HCT116 (cell line): ENCODE data around the gene ARFGEF3. TPM values are rescaled to one million over a fixed set of nuclear protein-coding genes. Genes with fewer than 3 reads are reported as not detected.

Source experiments
- ATAC-seq: fragments of 200-7000 bp; cut with Tn5 transposase; 2 replicates; pipeline ENCODE4 v1.9.1; 2020; ENCODE audit warnings: mild to moderate bottlenecking, moderate library complexity
- BruUV-seq: library from RNA; stranded (reverse); fragments of 400-500 nt; replicated peaks from 2 replicates; lab custom pipeline; 2021; lab: Mats Ljungman, UMichigan
- CTCF ChIA-PET: fragments of 300-600 bp; sonication (Branson Sonifier 250); formaldehyde crosslinking; loops from one replicate; lab custom pipeline; 2021; ENCODE audit warnings: antibody characterized with exemption; lab: Charles Lee
- POLR2A ChIA-PET: fragments of 300-600, 350-600 bp; sonication (Branson Sonifier 250); formaldehyde crosslinking; loops from one replicate; lab custom pipeline; 2021; ENCODE audit warnings: antibody characterized with exemption; lab: Charles Lee
- RAD21 ChIA-PET, 2 experiments: fragments of 300-600 bp; sonication (Branson Sonifier 250); formaldehyde crosslinking; loops; one replicate each; lab custom pipeline; 2023; ENCODE audit warnings: low total read pairs in 2 of 2; ENCODE audit not compliant: uncharacterized antibody in 2 of 2, unreplicated experiment in 2 of 2, low non-redundant PET in 1 of 2; lab: Charles Lee
- DNase-seq: peaks from one replicate; pipeline ENCODE4 v3.0.0-alpha.2; 2010; ENCODE audit warnings: low read depth, low spot score
- H2AFZ ChIP-seq: fragments of 200-600 bp; shearing (Covaris generic), sonication (generic); 2 replicates; pipeline ENCODE4 v1.6.1; 2017; ENCODE audit warnings: low read depth, mixed run types, mixed read lengths, antibody characterized with exemption, low read length; ENCODE audit not compliant: poor library complexity, severe bottlenecking
- H3K27ac ChIP-seq: 2 replicates; pipeline ENCODE4 v1.5.1; 2012; ENCODE audit warnings: low read depth, low read length
- H3K27me3 ChIP-seq: fragments of 200-600 bp; sonication (generic); 2 replicates; pipeline ENCODE4 v1.6.1; 2016; ENCODE audit warnings: mixed run types, low read length, mixed read lengths; ENCODE audit not compliant: insufficient read depth
- H3K36me3 ChIP-seq, 2 experiments: fragments of 200-500 bp in 1 of 2; fragments of 200-600 bp in 1 of 2; sonication (Bioruptor generic) in 1 of 2; sonication (generic) in 1 of 2; 2 replicates each; pipeline versions ENCODE4 v1.5.1 to v1.6.1; 2014 to 2016; ENCODE audit warnings: low read length in 2 of 2, inconsistent platforms in 1 of 2, mixed read lengths in 1 of 2, mixed run types in 1 of 2; ENCODE audit not compliant: insufficient read depth in 2 of 2, control insufficient read depth in 1 of 2
- H3K4me1 ChIP-seq, 2 experiments: fragments of 200-600 bp in 1 of 2; sonication (generic) in 1 of 2; 2 replicates each; pipeline versions ENCODE4 v1.5.1 to v1.6.1; 2012 to 2017; ENCODE audit warnings: low read length in 2 of 2, inconsistent platforms in 1 of 2, mild to moderate bottlenecking in 1 of 2, mixed read lengths in 1 of 2, mixed run types in 1 of 2, moderate library complexity in 1 of 2; ENCODE audit not compliant: insufficient read depth in 2 of 2, control insufficient read depth in 1 of 2
- H3K4me2 ChIP-seq: fragments of 200-600 bp; sonication (generic); 2 replicates; pipeline ENCODE4 v1.6.1; 2017; ENCODE audit warnings: mixed run types, low read length, mixed read lengths
- H3K4me3 ChIP-seq, 2 experiments: fragments of 200-600 bp in 1 of 2; sonication (generic) in 1 of 2; replicated peaks in 1 of 2; 2 replicates each; pipeline ENCODE4 v1.5.1; 2011 to 2016; ENCODE audit warnings: low read length in 2 of 2, control low read depth in 1 of 2, low read depth in 1 of 2, mild to moderate bottlenecking in 1 of 2, mixed read lengths in 1 of 2, mixed run types in 1 of 2
- H3K79me2 ChIP-seq: fragments of 200-600 bp; sonication (generic); 2 replicates; pipeline ENCODE4 v1.6.1; 2017; ENCODE audit warnings: mild to moderate bottlenecking, mixed run types, low read length, moderate library complexity, mixed read lengths; ENCODE audit not compliant: insufficient read depth
- H3K9ac ChIP-seq: fragments of 200-600 bp; sonication (generic); 2 replicates; pipeline ENCODE4 v1.6.1; 2016; ENCODE audit warnings: low read length, mixed read lengths
- H3K9me2 ChIP-seq: fragments of 200-600 bp; sonication (generic), shearing (Covaris generic); 2 replicates; pipeline ENCODE4 v1.6.1; 2017; ENCODE audit warnings: mixed run types, mild to moderate bottlenecking, moderate library complexity; ENCODE audit not compliant: insufficient read depth
- H3K9me3 ChIP-seq, 2 experiments: fragments of 200-500 bp in 1 of 2; fragments of 200-600 bp in 1 of 2; sonication (Bioruptor generic) in 1 of 2; sonication (generic) in 1 of 2; 2 replicates each; pipeline ENCODE4 v1.6.1; 2014 to 2017; ENCODE audit warnings: low read length in 2 of 2, mixed read lengths in 2 of 2, inconsistent platforms in 1 of 2, low read depth in 1 of 2, mild to moderate bottlenecking in 1 of 2, mixed run types in 1 of 2, moderate library complexity in 1 of 2; ENCODE audit not compliant: control insufficient read depth in 1 of 2, insufficient read depth in 1 of 2
- H4K20me1 ChIP-seq: fragments of 200-600 bp; sonication (generic), shearing (Covaris generic); 2 replicates; pipeline ENCODE4 v1.6.1; 2017; ENCODE audit warnings: mixed run types, mild to moderate bottlenecking, moderate library complexity; ENCODE audit not compliant: insufficient read depth
- CEBPB ChIP-seq: IDR thresholded peaks from 2 replicates; pipeline ENCODE4 v1.6.1; 2012; ENCODE audit warnings: low read depth
- EGR1 ChIP-seq: IDR thresholded peaks from 2 replicates; pipeline ENCODE4 v1.6.1; 2012; ENCODE audit warnings: low read depth
- ELF1 ChIP-seq: IDR thresholded peaks from 2 replicates; pipeline ENCODE4 v1.6.1; 2012; ENCODE audit warnings: low read depth, borderline replicate concordance
- EZH2 ChIP-seq: fragments of 200-600 bp; sonication (generic); IDR thresholded peaks from 2 replicates; pipeline ENCODE4 v1.6.1; 2017; ENCODE audit warnings: antibody characterized with exemption, mixed run types
- POLR2A ChIP-seq: IDR thresholded peaks from 2 replicates; pipeline ENCODE4 v1.7.0; 2011; ENCODE audit warnings: borderline replicate concordance; ENCODE audit not compliant: insufficient read depth, insufficient read length; ENCODE audit errors: extremely low read depth
- POLR2AphosphoS5 ChIP-seq: IDR thresholded peaks from 2 replicates; pipeline ENCODE4 v1.6.1; 2011; ENCODE audit warnings: mild to moderate bottlenecking, low read depth, low read length, moderate library complexity
- SIN3A ChIP-seq: IDR thresholded peaks from 2 replicates; pipeline ENCODE4 v1.6.1; 2012; ENCODE audit warnings: low read depth
- SP1 ChIP-seq: IDR thresholded peaks from 2 replicates; pipeline ENCODE4 v1.6.1; 2012; ENCODE audit warnings: low read depth
- SRF ChIP-seq: IDR thresholded peaks from 2 replicates; pipeline ENCODE4 v1.6.1; 2012; ENCODE audit warnings: low read depth
- TCF7L2 ChIP-seq: IDR thresholded peaks from 2 replicates; pipeline ENCODE4 v1.7.0; 2011; ENCODE audit warnings: borderline replicate concordance, inconsistent platforms; ENCODE audit not compliant: insufficient read depth, insufficient read length; ENCODE audit errors: extremely low read depth
- YY1 ChIP-seq: IDR thresholded peaks from 2 replicates; pipeline ENCODE4 v1.6.1; 2011; ENCODE audit warnings: low read length, low read depth, moderate library complexity, mild to moderate bottlenecking; ENCODE audit not compliant: insufficient replicate concordance; ENCODE audit errors: extremely low read depth
- ZFX ChIP-seq: fragments of 450-650 bp; IDR thresholded peaks from 2 replicates; pipeline ENCODE4 v1.6.1; 2017
- intact Hi-C: fragments of 100-400 bp; cut with micrococcal nuclease; formaldehyde crosslinking; loops from 2 replicates; pipeline ENCODE4 v1.10.0; 2022
- total RNA-seq: library from RNA; stranded (reverse); gene quantifications from one replicate; pipeline ENCODE4 v1.2.1, GENCODE V29; 2021; ENCODE audit not compliant: unreplicated experiment
- TF ChIP-seq, protein P1 (sequence below): IDR thresholded peaks from 2 replicates; pipeline ENCODE4 v1.6.1; 2012
- TF ChIP-seq, protein P2 (sequence below): IDR thresholded peaks from 2 replicates; pipeline ENCODE4 v1.6.1; 2012; ENCODE audit warnings: low read depth
- TF ChIP-seq, protein P3 (sequence below), 3 experiments: fragments of 200-600 bp in 1 of 3; sonication (generic) in 1 of 3; IDR thresholded peaks in 2 of 3; conservative IDR thresholded peaks in 1 of 3; 2 replicates each; pipeline ENCODE4 v1.5.1; 2012 to 2017; ENCODE audit warnings: low read depth in 2 of 3, low read length in 2 of 3, antibody characterized with exemption in 1 of 3, borderline replicate concordance in 1 of 3, control low read depth in 1 of 3, mild to moderate bottlenecking in 1 of 3, mixed read lengths in 1 of 3, mixed run types in 1 of 3, moderate library complexity in 1 of 3; ENCODE audit not compliant: insufficient read depth in 1 of 3

Gene ARFGEF3
- total RNA-seq, 1 experiment from 2014 or later: 3.8 TPM

DNA sequence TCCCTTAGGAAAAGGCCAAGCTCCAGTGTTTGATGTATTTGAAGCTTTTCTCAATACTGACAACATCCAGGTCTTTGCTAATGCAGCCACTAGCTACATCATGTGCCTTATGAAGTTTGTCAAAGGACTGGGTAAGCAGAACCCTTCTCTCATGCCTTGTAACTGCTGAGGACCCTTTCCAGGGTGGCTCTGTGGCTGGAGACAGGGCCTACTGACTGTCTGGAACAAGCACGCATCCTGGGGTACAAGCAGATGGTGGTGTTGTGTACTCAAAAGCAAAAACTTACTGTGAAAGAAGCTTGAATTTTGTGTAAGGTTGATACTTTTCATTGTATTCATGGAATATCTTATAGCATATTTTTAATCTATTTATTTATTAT, 147.0 kb downstream of the ARFGEF3 start:
- no peaks in the 10 kb centered on the region for H3K36me3 ChIP-seq
- TF ChIP-seq POLR2A (no peak), POLR2AphosphoS5 (no peak), EZH2 (no peak), TCF7L2 (no peak), SRF (no peak), SIN3A (no peak), SP1 (no peak), ZFX (no peak), YY1 (no peak), CEBPB (no peak)
- TF ChIP-seq, protein P1, sequence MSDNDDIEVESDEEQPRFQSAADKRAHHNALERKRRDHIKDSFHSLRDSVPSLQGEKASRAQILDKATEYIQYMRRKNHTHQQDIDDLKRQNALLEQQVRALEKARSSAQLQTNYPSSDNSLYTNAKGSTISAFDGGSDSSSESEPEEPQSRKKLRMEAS: no peak
- TF ChIP-seq, all 23 proteins: peak for 0
- Histone ChIP-seq H3K4me1 (no peaks in the 10 kb centered on the region), H3K4me3 (no peak overlapping the region), H3K9ac (no peak overlapping the region), H3K4me2 (no peak overlapping the region), H3K27me3 (no peaks in the 10 kb centered on the region), H3K9me2 (no peaks in the 10 kb centered on the region), H3K79me2 (no peaks in the 10 kb centered on the region), H3K27ac (no peak overlapping the region), H2AFZ (no peak overlapping the region), H3K9me3 (no peaks in the 10 kb centered on the region), H4K20me1 (no peaks in the 10 kb centered on the region)
- no peak for DNase-seq
- intact Hi-C loops: no loop called here
- no peak for ATAC-seq
- CTCF ChIA-PET: interaction anchor here (1.3 kb wide), 1 partner anchor 21 kb away, joined by 4 read pairs; no protein-coding TSS in a partner anchor
- POLR2A ChIA-PET: no interaction called here
- BruUV-seq: no TSS peak
- RAD21 ChIA-PET: no interaction called here

DNA sequence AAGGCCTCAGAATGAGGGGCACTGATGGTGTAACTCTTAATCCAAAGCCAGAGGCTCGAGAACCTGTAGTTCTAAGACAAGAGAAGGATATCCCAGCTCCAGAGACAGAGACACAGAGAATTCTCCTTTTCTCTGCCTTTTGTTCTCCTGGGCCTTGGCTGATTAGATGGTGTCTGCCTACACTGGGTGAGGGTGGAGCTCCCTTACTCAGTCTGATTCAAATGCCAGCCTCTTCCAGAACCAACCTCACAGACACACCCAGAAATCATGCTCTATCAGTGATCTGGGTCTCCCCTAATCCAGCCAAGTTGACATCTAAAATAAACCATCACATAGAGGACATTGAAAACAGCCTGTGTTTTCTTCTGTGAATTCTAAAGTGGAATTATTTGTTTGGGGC, 148.0 kb downstream of the ARFGEF3 start:
- ATAC-seq: no peak
- no peak overlapping the region for H3K9ac ChIP-seq
- no peak overlapping the region for H3K27ac ChIP-seq
- no peaks in the 10 kb centered on the region for H3K36me3 ChIP-seq
- RAD21 ChIA-PET: no interaction called here
- DNase-seq: no peak
- no peak overlapping the region for H3K4me2 ChIP-seq
- POLR2A ChIA-PET: no interaction called here
- no peaks in the 10 kb centered on the region for H4K20me1 ChIP-seq
- CTCF ChIA-PET: no interaction called here
- no peaks in the 10 kb centered on the region for H3K79me2 ChIP-seq
- no peak overlapping the region for H2AFZ ChIP-seq
- intact Hi-C loops: no loop called here
- no peaks in the 10 kb centered on the region for H3K27me3 ChIP-seq
- H3K4me3 ChIP-seq: no peak overlapping the region
- no peaks in the 10 kb centered on the region for H3K9me2 ChIP-seq
- no TSS peak for BruUV-seq
- no peaks in the 10 kb centered on the region for H3K4me1 ChIP-seq
- no peaks in the 10 kb centered on the region for H3K9me3 ChIP-seq
- TF ChIP-seq ZFX (no peak), YY1 (no peak), POLR2AphosphoS5 (no peak), ELF1 (no peak), CEBPB (no peak), EGR1 (no peak), SRF (no peak)
- TF ChIP-seq, protein P2, sequence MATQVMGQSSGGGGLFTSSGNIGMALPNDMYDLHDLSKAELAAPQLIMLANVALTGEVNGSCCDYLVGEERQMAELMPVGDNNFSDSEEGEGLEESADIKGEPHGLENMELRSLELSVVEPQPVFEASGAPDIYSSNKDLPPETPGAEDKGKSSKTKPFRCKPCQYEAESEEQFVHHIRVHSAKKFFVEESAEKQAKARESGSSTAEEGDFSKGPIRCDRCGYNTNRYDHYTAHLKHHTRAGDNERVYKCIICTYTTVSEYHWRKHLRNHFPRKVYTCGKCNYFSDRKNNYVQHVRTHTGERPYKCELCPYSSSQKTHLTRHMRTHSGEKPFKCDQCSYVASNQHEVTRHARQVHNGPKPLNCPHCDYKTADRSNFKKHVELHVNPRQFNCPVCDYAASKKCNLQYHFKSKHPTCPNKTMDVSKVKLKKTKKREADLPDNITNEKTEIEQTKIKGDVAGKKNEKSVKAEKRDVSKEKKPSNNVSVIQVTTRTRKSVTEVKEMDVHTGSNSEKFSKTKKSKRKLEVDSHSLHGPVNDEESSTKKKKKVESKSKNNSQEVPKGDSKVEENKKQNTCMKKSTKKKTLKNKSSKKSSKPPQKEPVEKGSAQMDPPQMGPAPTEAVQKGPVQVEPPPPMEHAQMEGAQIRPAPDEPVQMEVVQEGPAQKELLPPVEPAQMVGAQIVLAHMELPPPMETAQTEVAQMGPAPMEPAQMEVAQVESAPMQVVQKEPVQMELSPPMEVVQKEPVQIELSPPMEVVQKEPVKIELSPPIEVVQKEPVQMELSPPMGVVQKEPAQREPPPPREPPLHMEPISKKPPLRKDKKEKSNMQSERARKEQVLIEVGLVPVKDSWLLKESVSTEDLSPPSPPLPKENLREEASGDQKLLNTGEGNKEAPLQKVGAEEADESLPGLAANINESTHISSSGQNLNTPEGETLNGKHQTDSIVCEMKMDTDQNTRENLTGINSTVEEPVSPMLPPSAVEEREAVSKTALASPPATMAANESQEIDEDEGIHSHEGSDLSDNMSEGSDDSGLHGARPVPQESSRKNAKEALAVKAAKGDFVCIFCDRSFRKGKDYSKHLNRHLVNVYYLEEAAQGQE: no peak
- TF ChIP-seq, protein P1: no peak
- TF ChIP-seq, protein P3, sequence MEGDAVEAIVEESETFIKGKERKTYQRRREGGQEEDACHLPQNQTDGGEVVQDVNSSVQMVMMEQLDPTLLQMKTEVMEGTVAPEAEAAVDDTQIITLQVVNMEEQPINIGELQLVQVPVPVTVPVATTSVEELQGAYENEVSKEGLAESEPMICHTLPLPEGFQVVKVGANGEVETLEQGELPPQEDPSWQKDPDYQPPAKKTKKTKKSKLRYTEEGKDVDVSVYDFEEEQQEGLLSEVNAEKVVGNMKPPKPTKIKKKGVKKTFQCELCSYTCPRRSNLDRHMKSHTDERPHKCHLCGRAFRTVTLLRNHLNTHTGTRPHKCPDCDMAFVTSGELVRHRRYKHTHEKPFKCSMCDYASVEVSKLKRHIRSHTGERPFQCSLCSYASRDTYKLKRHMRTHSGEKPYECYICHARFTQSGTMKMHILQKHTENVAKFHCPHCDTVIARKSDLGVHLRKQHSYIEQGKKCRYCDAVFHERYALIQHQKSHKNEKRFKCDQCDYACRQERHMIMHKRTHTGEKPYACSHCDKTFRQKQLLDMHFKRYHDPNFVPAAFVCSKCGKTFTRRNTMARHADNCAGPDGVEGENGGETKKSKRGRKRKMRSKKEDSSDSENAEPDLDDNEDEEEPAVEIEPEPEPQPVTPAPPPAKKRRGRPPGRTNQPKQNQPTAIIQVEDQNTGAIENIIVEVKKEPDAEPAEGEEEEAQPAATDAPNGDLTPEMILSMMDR (IDR thresholded peaks at IDR 0.05 in 2 of 3, conservative IDR thresholded peaks at IDR 0.05 in 1 of 3; ENCODE audit: borderline replicate concordance in 1 of 3, insufficient read depth in 1 of 3, low read depth in 2 of 3, low read length in 2 of 3): no peak
